Measurements from ENCODE around the gene ZBTB4.

DNA sequence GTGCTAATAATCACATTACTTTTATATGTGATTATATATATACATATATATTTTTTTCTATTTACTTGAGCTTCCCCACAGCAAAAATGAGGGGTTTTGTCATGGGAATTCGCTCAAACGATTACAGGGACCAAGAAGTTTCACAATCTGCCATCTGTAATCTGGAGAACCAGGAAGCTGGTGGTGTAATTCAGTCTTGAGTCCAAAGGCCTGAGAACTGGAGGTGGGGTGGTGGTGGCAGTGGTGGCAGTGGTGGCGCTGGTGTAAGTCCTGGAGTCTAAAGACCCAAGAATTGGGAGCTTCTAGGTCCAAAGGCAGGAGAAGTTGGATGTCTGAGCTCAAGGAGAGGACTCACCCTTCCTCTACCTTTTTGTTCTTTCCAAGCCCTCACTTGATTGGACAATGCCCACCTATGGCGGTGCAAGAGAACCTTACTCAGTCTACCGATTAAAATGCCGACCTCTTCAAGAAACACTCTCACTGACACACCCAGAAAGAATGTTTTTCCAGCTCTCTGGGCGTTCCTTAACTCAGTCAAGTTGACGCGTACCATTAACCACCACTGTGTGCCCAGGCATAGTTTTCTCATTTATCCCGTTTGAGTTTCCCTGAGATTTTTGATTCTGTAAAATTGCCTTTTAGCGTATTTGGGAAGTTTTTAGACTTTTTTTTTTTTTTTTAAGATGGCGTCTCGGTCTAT is 36.6 kb upstream of the ZBTB4 start:
- TF ChIP-seq, protein P1, sequence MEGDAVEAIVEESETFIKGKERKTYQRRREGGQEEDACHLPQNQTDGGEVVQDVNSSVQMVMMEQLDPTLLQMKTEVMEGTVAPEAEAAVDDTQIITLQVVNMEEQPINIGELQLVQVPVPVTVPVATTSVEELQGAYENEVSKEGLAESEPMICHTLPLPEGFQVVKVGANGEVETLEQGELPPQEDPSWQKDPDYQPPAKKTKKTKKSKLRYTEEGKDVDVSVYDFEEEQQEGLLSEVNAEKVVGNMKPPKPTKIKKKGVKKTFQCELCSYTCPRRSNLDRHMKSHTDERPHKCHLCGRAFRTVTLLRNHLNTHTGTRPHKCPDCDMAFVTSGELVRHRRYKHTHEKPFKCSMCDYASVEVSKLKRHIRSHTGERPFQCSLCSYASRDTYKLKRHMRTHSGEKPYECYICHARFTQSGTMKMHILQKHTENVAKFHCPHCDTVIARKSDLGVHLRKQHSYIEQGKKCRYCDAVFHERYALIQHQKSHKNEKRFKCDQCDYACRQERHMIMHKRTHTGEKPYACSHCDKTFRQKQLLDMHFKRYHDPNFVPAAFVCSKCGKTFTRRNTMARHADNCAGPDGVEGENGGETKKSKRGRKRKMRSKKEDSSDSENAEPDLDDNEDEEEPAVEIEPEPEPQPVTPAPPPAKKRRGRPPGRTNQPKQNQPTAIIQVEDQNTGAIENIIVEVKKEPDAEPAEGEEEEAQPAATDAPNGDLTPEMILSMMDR (IDR thresholded peaks at IDR 0.05), result no peak
- TF ChIP-seq POLR2A (IDR thresholded peaks at IDR 0.05), result no peak
- TF ChIP-seq EP300 (IDR thresholded peaks at IDR 0.05), result no peak

Data from tibial nerve (tissue), 4 donors.